Natural killer cell (primary cell): Measurements from ENCODE around the gene ATP9A. TPM values are rescaled to one million over a fixed set of nuclear protein-coding genes. Genes with fewer than 3 reads are reported as not detected.
"Not testable (repeated sequence)": the region's sequence is repeated elsewhere in the genome, so short reads cannot be mapped to it uniquely, and the experiment has no call there.

Source experiments
- ATAC-seq, 3 donors: fragments of 150-1000 bp in 2 of 3; fragments of 200-7000 bp in 1 of 3; cut with Tn5 transposase; 1 replicate in 1 of 3; 2 replicates in 2 of 3; pipeline ENCODE4 v1.10.0; 2021; ENCODE audit warnings: mild to moderate bottlenecking in 2 of 3, moderate library complexity in 2 of 3
- DNase-seq, 2 donors: peaks; one replicate each; pipeline versions ENCODE4 v3.0.0 to v3.0.0-alpha.2; 2013 to 2021; ENCODE audit warnings: mixed read lengths in 1 of 2
- H3K27ac ChIP-seq: one replicate; pipeline ENCODE4 v1.5.1; 2013; ENCODE audit warnings: mild to moderate bottlenecking, low read length
- H3K27me3 ChIP-seq: one replicate; pipeline ENCODE4 v1.6.1; 2013; ENCODE audit warnings: low read length; ENCODE audit not compliant: control insufficient read depth, insufficient read depth
- H3K36me3 ChIP-seq: one replicate; pipeline ENCODE4 v1.6.1; 2013; ENCODE audit warnings: low read length; ENCODE audit not compliant: control insufficient read depth, insufficient read depth
- H3K4me1 ChIP-seq: one replicate; pipeline ENCODE4 v1.6.1; 2013; ENCODE audit warnings: low read length; ENCODE audit not compliant: control insufficient read depth, insufficient read depth
- H3K4me3 ChIP-seq: one replicate; pipeline ENCODE4 v1.5.1; 2013; ENCODE audit warnings: low read length
- H3K9me3 ChIP-seq: one replicate; pipeline ENCODE4 v1.6.1; 2013; ENCODE audit warnings: low read length; ENCODE audit not compliant: control insufficient read depth, insufficient read depth
- H3K27ac Mint-ChIP-seq, 2 donors: one replicate each; pipeline ENCODE4 v1.8.0; 2022; ENCODE audit warnings: mild to moderate bottlenecking in 2 of 2, mixed read lengths in 2 of 2, moderate library complexity in 1 of 2
- H3K27me3 Mint-ChIP-seq, 2 donors: one replicate each; pipeline ENCODE4 v1.8.0; 2022; ENCODE audit warnings: low read depth in 2 of 2, mixed read lengths in 2 of 2
- H3K36me3 Mint-ChIP-seq: one replicate; pipeline ENCODE4 v1.8.0; 2022; ENCODE audit warnings: mixed read lengths
- H3K4me1 Mint-ChIP-seq, 2 donors: one replicate each; pipeline ENCODE4 v1.8.0; 2022; ENCODE audit warnings: mixed read lengths in 2 of 2
- H3K4me3 Mint-ChIP-seq: one replicate; pipeline ENCODE4 v1.8.0; 2022; ENCODE audit warnings: mild to moderate bottlenecking, moderate library complexity, mixed read lengths
- H3K9me3 Mint-ChIP-seq, 2 donors: one replicate each; pipeline ENCODE4 v1.8.0; 2022; ENCODE audit warnings: mixed read lengths in 2 of 2
- CTCF ChIP-seq: fragments of 200-600 bp; IDR thresholded peaks from one replicate; pipeline ENCODE4 v1.8.0; 2022; ENCODE audit warnings: antibody characterized with exemption
- whole genome bisulfite sequencing: methylation state at CpG from one replicate; pipeline ENCODE4 v1.1.7; 2013; ENCODE audit warnings: missing lambda C conversion rate; ENCODE audit not compliant: insufficient coverage; 5-methylcytosine and 5-hydroxymethylcytosine counted together
- intact Hi-C: fragments of 100-400 bp; cut with micrococcal nuclease; formaldehyde crosslinking; loops from one replicate; pipeline ENCODE4 v1.14.2; 2022
- total RNA-seq, 4 donors: library from RNA; stranded (reverse); fragments of 120-200 nt in 1 of 4; gene quantifications; one replicate each; pipeline versions ENCODE4 v1.2.3 to v1.2.4, GENCODE V29; 2013 to 2022

ATP9A gene
- total RNA-seq, 3 donors from 2014 or later (not counting 1 experiment from before 2014, with no cell fraction given) = 1.4 to 46.8 (median 1.9) TPM

- H3K4me1 ChIP-seq = no peaks in the 10 kb centered on the region
- H3K36me3 Mint-ChIP-seq = no peaks in the 10 kb centered on the region
- H3K27me3 ChIP-seq = no peaks in the 10 kb centered on the region
- no peak overlapping the region for H3K27ac ChIP-seq
- no peak for ATAC-seq
- no peaks in the 10 kb centered on the region for H3K9me3 ChIP-seq
- no peaks in the 10 kb centered on the region for H3K36me3 ChIP-seq
- intact Hi-C loops = no loop called here
- H3K4me3 ChIP-seq = no peak overlapping the region
- H3K4me3 Mint-ChIP-seq = no peak overlapping the region
- H3K27ac Mint-ChIP-seq = no peak overlapping the region
- H3K27me3 Mint-ChIP-seq = peaks cover 7 to 14% of the 10 kb centered on the region in 2 donors
- DNase-seq = no peak
- H3K4me1 Mint-ChIP-seq = no peaks in the 10 kb centered on the region
- 86% methylated on average over 14 of the region's 16 CpGs for WGBS
- TF ChIP-seq CTCF = no peak
- peaks cover 0 to 2% of the 10 kb centered on the region in 2 donors for H3K9me3 Mint-ChIP-seq
Observed at GRCh38 chr20:51570739-51571459, 197.3 kb downstream of the ATP9A start.

GRCh38 chr20:51569815-51570738 is 198.1 kb downstream of the ATP9A start:
- DNase-seq (no peak), ATAC-seq (no peak)
- TF ChIP-seq CTCF = no peak
- intact Hi-C loops = no loop called here
- H3K9me3 Mint-ChIP-seq = peaks cover 0 to 2% of the 10 kb centered on the region in 2 donors
- no peaks in the 10 kb centered on the region for H3K4me1 ChIP-seq
- no peak overlapping the region for H3K4me3 Mint-ChIP-seq
- H3K27ac ChIP-seq = no peak overlapping the region
- WGBS = 93% methylated on average over 24 of the region's 25 CpGs
- no peak overlapping the region for H3K27ac Mint-ChIP-seq
- no peaks in the 10 kb centered on the region for H3K27me3 ChIP-seq
- H3K4me1 Mint-ChIP-seq = no peaks in the 10 kb centered on the region
- H3K4me3 ChIP-seq = no peak overlapping the region
- H3K9me3 ChIP-seq = no peaks in the 10 kb centered on the region
- H3K36me3 ChIP-seq = no peaks in the 10 kb centered on the region
- peaks cover 7 to 14% of the 10 kb centered on the region in 2 donors for H3K27me3 Mint-ChIP-seq
- H3K36me3 Mint-ChIP-seq = no peaks in the 10 kb centered on the region

GRCh38 chr20:51568533-51568932 is 199.7 kb downstream of the ATP9A start:
- H3K36me3 Mint-ChIP-seq, H3K36me3 ChIP-seq, H3K4me3 ChIP-seq, H3K27ac ChIP-seq, DNase-seq, H3K4me3 Mint-ChIP-seq, intact Hi-C loops, H3K27me3 ChIP-seq, H3K9me3 ChIP-seq, H3K27ac Mint-ChIP-seq, ATAC-seq, H3K4me1 Mint-ChIP-seq, H3K9me3 Mint-ChIP-seq, H3K4me1 ChIP-seq: not testable (repeated sequence)
- WGBS = 85% methylated on average over 3 of the region's 3 CpGs
- H3K27me3 Mint-ChIP-seq = peaks cover 7 to 14% of the 10 kb centered on the region in 2 donors

- intact Hi-C loops = no loop called here
- Mint-ChIP-seq H3K27ac (no peak overlapping the region), H3K27me3 (peaks cover 7 to 23% of the 10 kb centered on the region in 2 donors), H3K9me3 (no peaks in the 10 kb centered on the region), H3K4me3 (no peak overlapping the region), H3K36me3 (no peaks in the 10 kb centered on the region), H3K4me1 (peaks cover 7 to 15% of the 10 kb centered on the region in 2 donors)
- whole genome bisulfite sequencing = 91% methylated on average over 5 of the region's 5 CpGs
- no peak for DNase-seq
- no peak for ATAC-seq
- H3K4me1 ChIP-seq = peaks cover 6% of the 10 kb centered on the region
- no peak for TF ChIP-seq CTCF
- H3K4me3 ChIP-seq = no peak overlapping the region
- no peak overlapping the region for H3K27ac ChIP-seq
- no peaks in the 10 kb centered on the region for H3K9me3 ChIP-seq
- peaks cover 8% of the 10 kb centered on the region for H3K27me3 ChIP-seq
- no peaks in the 10 kb centered on the region for H3K36me3 ChIP-seq
Observed at GRCh38 chr20:51567622-51568021, 200.6 kb downstream of the ATP9A start.
